ENCODE results near the gene CSDE1.

Gene CSDE1

GRCh38 chr1:114688526-114688925, 69.3 kb downstream of the CSDE1 start:
- no peak for TF ChIP-seq CTCF (IDR thresholded peaks at IDR 0.05; ENCODE audit: low read depth, low read length)
- no peak overlapping the region for H3K4me3 ChIP-seq (ENCODE audit: low read depth, low read length)

- H3K4me3 ChIP-seq (ENCODE audit: low read depth, low read length): no peak overlapping the region
- no peak for TF ChIP-seq CTCF (IDR thresholded peaks at IDR 0.05; ENCODE audit: low read depth, low read length)
Observed at GRCh38 chr1:114685851-114686250, 71.9 kb downstream of the CSDE1 start.

GRCh38 chr1:114677691-114678090, 80.1 kb downstream of the CSDE1 start:
- no peak overlapping the region for H3K4me3 ChIP-seq (ENCODE audit: low read depth, low read length)
- TF ChIP-seq CTCF (IDR thresholded peaks at IDR 0.05; ENCODE audit: low read depth, low read length): no peak

DNA sequence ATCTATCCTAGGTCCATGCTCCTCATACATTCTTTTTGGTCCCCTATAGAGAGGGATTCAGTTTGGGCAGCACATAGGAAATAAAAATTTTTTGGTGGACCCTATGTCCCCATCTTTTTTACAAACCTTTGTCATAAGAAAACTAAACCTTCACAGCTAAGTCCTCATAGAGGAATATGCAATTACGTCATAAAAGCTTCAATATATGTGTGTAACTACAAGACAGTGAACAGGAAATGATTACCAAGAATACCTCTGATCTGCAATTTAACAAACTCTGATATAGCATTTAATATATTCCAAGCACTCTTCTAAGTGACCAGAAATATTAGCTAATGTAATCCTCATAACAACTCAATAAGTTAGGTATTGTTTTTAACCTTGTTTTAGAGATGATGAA, 81.7 kb downstream of the CSDE1 start:
- no peak for TF ChIP-seq CTCF (IDR thresholded peaks at IDR 0.05; ENCODE audit: low read depth, low read length)
- H3K4me3 ChIP-seq (ENCODE audit: low read depth, low read length): no peak overlapping the region

GRCh38 chr1:114671939-114672275, 85.9 kb downstream of the CSDE1 start:
- H3K4me3 ChIP-seq (ENCODE audit: low read depth, low read length): no peak overlapping the region
- no peak for TF ChIP-seq CTCF (IDR thresholded peaks at IDR 0.05; ENCODE audit: low read depth, low read length)

DNA sequence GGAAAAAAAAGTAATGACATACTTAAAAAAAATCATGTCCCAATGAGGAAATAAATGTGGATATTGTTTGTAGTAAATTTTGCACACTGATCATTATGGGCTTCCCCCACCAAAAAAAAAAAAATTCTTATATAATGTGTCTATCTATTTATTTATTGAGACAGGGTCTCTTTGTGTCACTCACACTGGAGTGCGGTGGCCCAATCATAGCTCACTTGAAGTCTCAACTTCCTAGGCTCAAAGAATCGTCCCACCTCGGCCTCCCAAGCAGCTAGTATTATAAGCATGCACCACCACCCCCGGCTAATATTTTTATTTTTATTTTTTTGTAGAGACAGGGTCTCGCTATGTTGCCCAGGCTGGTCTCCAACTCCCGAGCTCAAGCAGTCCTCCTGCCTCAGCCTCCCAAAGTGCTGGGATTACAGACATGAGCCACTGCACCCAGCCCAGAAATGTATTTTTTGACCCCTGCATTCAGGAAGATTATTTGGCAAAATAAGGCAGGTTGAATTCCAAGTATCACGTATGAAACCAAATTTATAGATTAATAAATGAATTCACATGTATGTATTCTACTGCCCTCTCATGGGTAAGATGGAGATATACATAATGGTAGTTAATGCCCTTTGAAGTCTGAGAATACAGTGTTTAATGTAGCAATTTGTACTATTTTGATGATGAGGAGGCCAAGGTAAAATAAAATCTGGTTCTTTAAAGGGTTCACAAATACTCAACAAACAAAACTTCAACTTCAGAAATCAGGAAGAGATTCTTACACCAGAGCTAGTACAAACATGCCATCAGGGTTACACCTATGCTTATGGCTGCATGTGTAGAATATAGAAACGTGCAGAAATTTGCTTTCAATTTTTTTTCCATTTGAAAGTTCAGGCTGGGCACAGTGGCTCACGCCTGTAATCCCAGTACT, 86.5 kb downstream of the CSDE1 start:
- no peak for TF ChIP-seq CTCF (IDR thresholded peaks at IDR 0.05; ENCODE audit: low read depth, low read length)
- no peak overlapping the region for H3K4me3 ChIP-seq (ENCODE audit: low read depth, low read length)

Data from WI38 (cell line).